GM21723 (cell line): Measurements from ENCODE around the gene GMNN.
"Not testable (repeated sequence)": the region's sequence is repeated elsewhere in the genome, so short reads cannot be mapped to it uniquely, and the experiment has no call there.

Source experiments
- ATAC-seq: cut with Tn5 transposase; IDR thresholded peaks from one replicate; pipeline ENCODE4 v1.9.1; 2021; ENCODE audit warnings: mild to moderate bottlenecking, moderate library complexity; ENCODE audit not compliant: unreplicated experiment

The GMNN gene

DNA sequence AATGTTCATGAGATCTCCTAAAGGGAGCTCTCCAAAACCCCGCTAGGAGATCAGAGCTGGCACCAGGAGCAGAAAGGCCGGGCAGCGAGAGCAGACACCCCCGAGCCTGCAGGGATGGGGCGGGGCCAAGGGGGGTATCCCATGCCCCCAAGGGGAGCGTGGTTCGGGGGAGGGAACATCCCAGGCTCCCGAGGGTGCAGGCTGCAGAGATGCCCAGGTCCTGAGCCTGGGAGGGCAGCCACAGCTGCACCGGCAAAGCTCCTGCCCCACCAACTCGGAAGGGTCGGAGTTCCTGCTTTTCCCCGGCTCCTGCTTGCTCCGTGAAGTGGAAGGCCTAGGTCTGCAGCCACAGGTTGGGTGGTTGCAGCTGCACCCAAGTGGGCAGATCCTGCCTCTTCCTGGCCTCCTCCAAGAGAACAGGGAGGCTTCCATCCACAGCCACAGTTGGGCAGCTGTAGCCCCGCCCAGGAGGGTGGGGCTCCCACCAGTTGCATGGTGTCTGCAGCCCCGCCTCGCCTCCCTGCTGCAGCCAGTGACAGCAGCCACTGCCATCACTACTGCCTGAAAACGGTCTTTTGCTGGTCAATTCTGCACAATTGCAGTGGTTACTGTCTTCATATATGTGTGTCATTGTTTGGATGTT is 13.4 kb upstream of the GMNN start:
- ATAC-seq = no peak

DNA sequence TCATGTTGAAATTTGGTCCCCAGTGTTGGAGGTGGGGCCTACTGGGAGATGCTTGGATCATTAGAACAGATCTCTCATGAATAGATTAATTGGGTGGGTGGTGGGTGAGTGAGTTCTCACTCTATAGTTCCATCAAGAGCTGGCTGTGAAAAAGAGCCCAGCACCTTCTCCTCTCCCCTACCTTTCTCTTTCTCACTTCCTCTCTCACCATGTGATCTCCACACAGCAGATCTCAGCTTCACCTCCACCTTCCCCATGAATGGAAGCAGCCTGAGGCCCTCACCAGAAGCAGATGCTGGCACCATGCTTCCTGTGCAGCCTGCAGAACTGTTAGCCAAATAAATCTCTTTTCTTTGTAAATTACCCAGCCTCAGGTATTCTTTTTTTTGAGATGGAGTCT is 12.9 kb upstream of the GMNN start:
- ATAC-seq = no peak

DNA sequence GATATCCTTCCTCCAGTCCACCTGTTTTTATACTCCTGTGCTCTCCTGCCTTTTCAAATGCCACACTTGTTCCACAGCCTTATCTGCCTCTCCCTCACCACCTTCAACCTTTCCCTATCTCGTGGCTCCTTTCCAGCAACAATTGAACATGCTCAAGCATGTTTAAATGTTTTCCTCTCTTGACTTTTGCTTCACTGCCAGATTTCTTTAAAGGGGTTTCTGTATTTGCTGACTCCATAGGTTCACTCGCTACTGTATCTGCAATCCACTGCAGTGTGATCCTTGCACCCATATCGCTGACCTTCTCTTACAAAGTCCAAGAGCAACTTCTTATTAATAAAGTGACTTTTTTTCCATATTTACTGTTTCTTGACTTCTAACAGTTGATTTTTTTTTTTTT is 11.2 kb upstream of the GMNN start:
- no peak for ATAC-seq

DNA sequence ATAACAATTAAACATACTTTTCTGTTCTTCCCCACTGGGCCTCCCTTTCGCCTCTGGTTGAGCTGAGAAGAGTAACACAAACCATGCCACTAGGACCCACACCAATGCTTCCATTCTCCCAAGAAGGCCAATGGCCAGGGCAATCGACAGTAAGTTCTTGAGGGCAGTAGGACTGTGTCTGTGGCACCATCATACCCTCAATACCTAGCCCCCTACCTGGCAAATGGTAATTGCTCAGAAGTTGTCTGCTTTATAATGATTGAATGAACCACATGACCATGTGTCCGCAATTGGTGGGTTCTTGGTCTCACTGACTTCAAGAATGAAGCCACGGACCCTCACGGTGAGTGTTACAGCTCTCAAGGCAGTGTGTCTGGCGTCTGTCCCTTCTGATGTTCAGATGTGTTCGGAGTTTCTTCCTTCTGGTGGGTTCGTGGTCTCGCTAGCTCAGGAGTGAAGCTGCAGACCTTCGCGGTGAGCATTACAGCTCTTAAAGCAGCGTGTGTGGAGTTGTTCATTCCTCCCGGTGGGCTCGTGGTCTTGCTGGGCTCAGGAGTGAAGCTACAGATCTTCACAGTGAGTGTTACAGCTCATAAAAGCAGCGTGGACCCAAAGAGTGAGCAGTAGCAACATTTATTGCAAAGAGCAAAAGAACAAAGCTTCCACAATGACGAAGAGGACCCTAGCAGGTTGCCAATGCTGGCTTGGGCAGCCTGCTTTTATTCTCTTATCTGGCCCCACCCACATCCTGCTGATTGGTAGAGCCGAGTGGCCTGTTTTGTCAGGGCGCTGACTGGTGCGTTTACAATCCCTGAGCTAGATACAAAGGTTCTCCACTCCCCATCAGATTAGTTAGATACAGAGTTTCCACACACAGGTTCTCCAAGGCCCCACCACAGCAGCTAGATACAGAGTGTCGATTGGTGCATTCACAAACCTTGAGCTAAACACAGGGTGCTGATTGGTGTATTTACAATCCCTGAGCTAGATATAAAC is 9.6 kb upstream of the GMNN start:
- not testable (repeated sequence) for ATAC-seq

DNA sequence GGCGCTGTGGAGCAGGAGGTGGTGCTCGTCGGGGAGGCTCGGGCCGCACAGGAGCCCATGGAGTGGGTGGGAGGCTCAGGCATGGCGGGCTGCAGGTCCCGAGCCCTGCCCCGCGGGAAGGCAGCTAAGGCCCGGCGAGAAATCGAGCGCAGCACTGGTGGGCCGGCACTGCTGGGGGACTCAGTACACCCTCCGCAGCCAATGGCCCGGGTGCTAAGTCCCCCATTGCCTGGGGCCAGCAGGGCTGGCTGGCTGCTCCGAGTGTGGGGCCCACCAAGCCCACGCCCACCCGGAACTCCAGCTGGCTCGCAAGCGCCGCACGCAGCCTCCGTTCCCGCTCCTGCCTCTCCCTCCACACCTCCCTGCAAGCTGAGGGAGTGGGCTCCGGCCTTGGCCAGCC is 8.8 kb upstream of the GMNN start:
- not testable (repeated sequence) for ATAC-seq

DNA sequence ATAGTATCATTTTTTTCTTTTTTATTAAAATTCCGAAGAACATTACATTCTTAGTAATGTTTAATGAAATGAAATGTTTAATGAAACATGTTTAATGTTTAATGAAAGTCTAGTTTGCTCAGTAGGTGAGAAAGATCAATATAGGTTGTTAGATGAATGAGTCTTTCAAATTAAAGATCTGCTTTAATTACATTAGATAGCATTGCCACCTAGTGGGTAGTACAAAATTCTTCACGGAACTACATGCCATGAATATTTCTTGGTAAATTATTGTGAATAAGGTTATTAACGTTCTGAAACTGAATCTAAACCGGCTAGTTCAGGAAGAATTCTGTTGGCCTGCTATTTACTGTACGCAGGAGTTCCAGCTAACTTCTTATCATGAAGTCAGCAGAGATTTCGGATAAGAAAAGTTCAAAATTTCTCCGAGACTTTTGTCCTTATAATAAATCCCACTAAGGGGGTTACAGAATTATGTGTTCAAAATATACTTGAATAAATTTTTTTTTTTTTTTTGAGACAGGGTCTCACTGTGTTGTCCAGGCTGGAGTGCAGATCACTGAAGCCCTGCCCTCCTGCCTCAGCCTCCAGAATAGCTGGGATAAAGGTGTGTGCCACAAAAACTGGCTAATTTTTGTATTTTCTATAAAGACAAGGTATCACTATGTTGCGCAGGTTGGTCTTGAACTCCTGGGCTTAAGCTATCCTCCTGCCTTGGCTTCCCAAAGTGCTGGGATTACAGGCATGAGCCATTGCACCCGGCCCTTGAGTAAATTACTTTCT is 7.9 kb upstream of the GMNN start:
- peak; percentile 72 for ATAC-seq

DNA sequence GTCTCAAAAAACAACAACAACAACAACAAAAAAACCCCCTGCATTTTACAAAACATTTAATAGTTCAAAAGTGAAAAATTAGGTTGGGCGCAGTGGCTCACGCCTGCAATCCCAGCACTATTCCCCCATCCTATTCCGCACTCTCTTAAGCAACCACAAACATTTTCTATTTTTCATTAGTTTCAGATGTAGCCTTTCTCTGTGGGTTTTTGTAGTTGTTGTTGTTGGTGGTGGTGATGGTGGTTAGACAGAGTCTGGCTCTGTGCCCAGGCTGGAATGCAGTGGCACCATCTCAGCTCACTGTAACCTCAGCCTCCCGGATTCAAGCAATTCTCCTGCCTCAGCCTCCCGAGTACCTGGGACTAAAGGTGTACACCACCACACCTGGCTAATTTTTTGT is 6.4 kb upstream of the GMNN start:
- ATAC-seq = no peak

DNA sequence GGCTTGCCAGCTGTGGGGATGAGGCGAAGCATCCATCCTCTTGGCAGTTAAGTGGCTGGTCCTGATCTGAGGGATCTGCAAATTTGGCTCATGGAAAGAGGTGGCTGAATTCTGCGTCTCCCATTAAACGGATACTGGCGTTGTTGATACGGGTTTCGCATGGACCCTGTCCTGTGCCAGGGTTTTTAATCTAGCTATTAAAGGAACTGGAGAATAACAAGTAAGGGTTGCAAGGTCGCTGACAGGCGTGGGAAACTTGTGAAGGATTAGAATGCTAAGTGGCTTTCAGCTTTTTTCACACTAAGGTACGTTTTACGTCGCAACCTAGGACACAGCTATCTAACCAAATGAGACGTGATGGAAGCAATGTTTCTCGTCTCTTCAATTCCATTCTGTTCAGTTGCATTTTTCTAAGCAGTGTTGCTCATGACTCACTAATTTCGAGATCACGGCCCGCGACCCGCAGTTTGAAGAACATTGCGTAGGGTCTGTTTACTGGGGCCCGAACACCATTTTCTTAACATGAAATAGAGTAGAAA is 852 bp downstream of the GMNN start:
- peak; percentile 21 for ATAC-seq

DNA sequence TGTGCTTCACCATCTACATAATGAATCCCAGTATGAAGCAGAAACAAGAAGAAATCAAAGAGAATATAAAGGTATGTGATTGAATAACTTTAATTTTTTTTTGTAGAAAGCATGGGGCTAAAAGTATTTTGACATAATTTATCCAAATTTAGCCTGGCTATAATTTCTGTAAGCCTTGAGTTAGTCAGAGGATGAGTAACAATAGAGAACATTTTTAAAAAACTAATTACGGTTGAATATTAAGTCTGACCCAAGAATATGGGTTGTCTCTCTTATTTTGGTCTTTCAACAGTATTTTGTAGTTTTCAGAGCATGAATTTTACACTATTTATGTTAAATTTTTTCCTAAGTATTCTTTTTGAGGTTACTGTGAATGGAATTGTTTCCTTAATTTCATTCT is 2.5 kb downstream of the GMNN start:
- no peak for ATAC-seq

DNA sequence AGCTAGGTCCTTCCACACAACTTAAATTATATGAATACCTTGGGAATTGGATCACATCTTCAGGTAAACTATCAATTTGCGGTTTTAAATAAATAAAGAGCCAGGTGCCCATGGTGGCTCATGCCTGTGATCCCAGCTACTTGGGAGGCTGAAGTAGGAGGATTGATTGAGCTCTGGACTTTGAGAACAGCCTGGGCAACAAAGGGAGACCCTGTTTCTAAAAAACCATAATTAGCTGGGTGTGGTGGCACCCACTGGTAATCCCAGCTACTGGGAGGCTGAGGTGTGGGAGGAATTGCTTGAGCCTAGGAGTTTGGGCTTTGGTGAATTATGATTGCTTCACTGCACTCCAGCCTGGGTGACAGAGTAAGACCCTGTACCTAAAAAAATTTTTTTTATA is 3.4 kb downstream of the GMNN start:
- ATAC-seq = no peak

DNA sequence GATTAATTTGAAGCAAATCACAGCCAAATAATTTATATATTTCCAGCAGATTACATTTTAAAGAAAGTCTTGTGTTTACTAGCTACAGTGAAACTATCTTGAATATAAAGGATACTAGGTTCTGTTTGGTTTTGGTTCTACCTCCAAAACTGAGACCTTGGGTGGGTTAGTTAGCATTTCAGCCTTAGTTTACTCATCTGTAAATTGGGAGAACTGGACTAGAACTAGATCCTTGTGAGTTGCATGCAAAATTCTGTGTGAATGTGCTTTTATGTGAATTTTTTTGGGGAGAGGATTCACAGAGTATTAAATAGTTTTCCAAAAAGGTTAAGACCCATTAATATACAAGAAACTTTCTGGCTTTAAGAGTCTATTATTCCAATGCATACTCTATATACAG is 4.1 kb downstream of the GMNN start:
- ATAC-seq = no peak

DNA sequence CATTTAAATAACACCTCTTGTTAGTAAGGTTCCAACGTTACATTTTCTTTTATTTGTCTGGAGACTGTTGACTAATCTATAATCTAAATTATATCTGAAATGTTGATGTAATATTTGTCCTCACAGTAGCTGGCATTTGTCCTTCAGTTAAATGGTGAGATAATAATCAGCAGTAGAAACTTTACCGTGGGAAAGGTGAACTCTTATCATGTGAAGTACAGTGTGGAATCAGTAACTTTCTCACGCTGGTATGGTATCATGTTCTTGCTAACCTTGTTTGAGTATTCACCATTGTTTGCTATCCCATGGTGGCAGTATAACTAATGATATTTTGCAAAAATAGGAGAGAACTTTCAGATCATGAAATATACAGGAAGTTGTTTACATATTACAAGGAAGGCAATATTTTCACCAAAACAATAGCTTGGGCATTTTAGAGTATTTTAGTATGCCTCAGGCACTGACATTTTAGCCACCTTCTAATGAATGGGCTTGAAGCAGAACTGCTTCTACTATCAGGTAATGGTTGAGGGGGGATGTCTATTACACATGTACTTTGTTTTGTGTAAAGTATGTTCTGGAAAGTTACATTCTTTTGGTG is 4.8 kb downstream of the GMNN start:
- no peak for ATAC-seq

DNA sequence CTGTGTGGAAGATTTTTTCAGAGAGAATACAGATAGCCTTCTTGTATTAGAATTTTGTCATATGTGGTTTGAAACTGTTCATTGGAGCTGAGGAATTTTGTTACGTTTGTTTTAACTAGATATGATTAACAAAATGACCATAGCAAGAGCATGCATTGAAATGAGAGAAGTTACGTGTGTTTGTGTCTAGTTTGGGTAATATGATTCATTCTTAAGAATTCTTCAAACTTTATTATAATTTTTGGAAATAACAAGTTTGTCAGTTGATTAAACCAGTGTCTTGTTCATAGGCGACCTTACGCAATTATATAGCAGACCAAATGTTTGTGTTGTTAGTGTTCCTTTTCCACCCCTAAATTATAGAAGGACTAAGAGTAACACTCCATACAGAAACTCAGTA is 5.5 kb downstream of the GMNN start:
- no peak for ATAC-seq

DNA sequence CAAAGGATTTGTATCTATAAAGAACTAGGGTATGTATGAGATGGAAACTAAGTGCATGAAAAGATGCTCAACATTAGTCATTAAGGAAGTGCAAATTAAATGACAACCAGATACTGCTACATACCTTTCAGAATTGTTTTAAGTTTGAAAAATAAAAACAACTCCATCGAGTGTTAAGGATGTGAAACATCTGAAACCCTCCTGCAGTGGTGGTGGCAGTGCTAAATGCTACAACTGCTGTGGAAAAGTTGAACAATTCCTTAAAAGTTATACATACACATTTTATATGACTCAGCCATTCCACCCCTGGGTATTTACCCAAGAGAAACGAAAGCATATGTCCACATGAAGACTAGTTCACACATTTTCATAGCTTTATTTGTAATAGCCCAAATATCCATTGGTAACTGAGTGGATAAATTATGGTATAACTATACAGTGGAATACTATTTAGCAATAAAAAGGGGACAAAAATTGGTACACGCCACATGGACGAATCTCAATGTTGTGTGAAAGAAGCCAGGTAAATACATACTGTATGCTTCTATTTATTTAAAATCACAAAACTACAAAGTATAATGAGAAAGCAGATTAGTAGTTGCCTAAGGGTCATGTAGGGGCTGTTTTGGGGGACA is 13.4 kb downstream of the GMNN start:
- ATAC-seq = no peak

DNA sequence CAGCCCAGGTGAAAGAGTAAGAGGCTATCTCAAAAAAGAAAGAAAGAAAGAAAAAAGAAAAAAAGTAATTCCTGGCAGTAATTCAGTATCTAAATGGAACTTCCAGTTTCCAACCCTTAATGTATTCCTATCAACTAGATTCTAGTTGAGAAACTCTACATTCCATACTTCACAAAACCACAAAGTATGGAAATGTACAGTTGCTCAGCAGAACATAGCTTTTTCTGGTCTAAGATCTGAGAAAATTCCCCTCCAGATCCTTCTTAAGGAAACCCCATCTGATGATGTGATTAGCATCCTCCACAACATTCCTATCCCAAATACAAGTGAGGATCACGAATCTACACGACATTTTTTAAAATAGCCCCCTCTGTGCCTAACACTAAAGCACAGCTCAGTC is 20.4 kb downstream of the GMNN start:
- ATAC-seq = no peak

DNA sequence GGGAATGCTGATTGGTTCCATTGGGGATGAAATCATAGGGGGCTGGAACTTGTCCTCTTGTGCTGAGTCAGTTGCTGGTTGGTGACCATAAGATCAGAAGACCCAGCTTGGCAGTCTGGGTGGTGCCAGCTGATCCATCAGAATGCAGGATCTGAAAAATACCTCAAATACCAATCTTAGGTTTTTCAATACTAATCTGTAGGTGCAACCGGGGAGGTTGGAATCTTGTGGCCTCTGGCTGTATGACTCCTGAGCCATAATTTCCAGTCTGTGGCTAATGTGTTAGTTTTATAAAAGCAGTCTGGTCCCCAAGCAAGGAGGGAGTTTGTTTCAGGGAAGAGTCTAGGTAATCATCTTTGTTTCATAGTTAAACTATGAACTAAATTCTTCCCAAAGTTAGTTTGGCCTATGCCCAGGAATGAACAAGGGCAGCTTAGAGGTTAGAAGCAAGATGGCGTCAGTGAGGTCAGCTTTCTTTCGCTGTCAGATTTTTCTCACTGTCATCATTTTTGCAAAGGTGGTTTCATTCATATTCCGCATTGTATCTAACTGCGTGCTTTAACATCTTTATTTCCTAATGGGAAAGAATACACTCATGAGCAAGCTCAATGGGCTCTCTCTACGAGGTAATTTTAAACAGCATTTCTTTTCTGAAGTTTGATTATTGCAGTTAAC is 22.0 kb downstream of the GMNN start:
- no peak for ATAC-seq

DNA sequence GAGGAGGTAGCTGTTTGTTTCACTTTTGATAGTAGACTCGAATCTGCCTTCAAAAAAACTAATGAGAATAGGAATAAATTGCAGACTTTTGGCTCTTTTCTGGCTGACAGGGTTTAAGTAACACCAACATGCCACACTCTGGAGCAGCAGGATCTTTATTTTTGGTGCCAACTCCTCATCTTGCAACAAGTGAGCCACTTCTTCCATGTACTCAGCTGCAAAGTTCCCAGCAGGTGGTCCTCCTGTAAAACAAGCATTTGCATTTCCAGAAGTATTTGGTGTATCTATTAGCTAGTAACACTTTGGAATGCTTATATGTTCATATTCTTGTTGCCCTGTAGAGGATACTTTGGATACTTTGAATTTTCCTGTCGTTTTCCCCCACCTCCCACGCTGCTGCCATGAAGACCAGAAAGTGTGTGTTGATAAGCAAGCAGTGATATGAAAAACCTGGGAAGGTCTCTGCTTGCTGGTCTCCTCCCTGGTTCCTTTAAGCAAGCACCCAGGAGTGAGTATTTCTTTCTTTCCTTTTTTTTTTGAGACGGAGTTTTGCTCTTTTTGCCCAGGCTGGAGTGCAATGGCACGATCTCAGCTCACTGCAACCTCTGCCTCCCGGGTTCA is 23.0 kb downstream of the GMNN start:
- no peak for ATAC-seq

DNA sequence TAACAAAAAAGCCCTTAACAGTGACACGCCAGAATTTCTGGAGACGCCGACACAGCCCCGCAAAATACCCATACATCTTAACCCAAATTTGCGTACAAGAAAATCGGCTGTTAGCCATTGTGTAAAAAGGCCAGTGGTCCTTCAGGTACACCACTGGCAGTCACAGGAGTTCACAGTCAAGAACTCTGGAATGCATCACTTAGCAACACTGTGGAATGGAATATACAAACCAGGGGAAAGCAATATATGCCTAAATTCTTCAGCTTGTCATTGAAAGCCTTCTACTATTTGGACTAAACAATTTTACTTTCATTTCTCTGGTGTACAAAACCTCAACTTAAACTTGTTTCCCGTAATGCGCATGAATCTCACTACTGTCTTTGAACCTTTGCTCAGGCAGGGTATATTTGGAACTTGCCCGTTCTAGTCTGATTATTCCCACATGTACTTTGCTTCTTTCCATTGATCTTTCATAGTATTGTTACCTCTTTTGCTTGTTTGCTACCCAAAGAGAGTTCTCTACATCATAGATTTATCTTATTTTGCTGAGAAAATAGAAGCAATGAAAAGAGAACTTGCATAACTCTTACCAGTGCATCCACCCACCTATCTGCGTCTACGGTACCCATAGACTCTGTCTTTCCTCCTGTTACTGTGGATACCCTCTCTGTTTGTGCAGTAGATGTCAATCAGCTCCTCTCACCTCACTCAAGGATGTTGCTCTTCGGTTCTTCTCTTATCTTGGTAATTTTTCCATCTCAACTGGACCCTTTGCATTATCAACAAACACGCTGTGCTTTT is 24.2 kb downstream of the GMNN start, which contains the start of gene ARMH2:
ARMH2 (minus strand) TSS at position 178 of the 801 bp plus-strand sequence; CDS start at position 118, 60 bp downstream.
- no peak for ATAC-seq
